Thyroid gland (tissue), 4 donors: Measurements from ENCODE around the gene DRAM1. TPM values are rescaled to one million over a fixed set of nuclear protein-coding genes. Genes with fewer than 3 reads are reported as not detected.

ENCODE experiments used
- DNase-seq, 2 donors: peaks; one replicate each; pipeline ENCODE4 v3.0.0-alpha.2; 2019
- H3K27ac ChIP-seq, 3 donors: fragments of 200-600 bp; sonication (generic); 1 replicate in 2 of 3; 2 replicates in 1 of 3; pipeline ENCODE4 v1.5.1; 2016 to 2019; ENCODE audit warnings: mild to moderate bottlenecking in 1 of 3, moderate library complexity in 1 of 3
- H3K27me3 ChIP-seq: fragments of 200-600 bp; sonication (generic); one replicate; pipeline ENCODE4 v1.5.1; 2019
- H3K36me3 ChIP-seq, 2 donors: fragments of 200-600 bp; sonication (generic); one replicate each; pipeline ENCODE4 v1.5.1; 2016 to 2019
- H3K4me1 ChIP-seq, 2 donors: fragments of 200-600 bp; sonication (generic); one replicate each; pipeline ENCODE4 v1.5.1; 2017 to 2019
- H3K4me3 ChIP-seq, 3 donors: fragments of 200-600 bp; sonication (generic); replicated peaks in 1 of 3; 1 replicate in 2 of 3; 2 replicates in 1 of 3; pipeline ENCODE4 v1.5.1; 2016; ENCODE audit warnings: mild to moderate bottlenecking in 1 of 3
- H3K9me3 ChIP-seq: fragments of 200-600 bp; sonication (generic); one replicate; pipeline ENCODE4 v1.5.1; 2017
- POLR2A ChIP-seq, 2 donors: fragments of 450-650 bp; IDR thresholded peaks; one replicate each; pipeline ENCODE4 v1.6.1; 2017; ENCODE audit warnings: antibody characterized with exemption in 2 of 2, mild to moderate bottlenecking in 2 of 2, moderate library complexity in 1 of 2
- WGBS, 2 donors: methylation state at CpG; one replicate each; pipeline ENCODE4 v1.1.5; 2017; 5-methylcytosine and 5-hydroxymethylcytosine counted together
- intact Hi-C: fragments of 100-400 bp; cut with DNase I; formaldehyde crosslinking; loops from one replicate; pipeline ENCODE4 v1.15.1; 2023
- total RNA-seq, 4 donors: library from RNA; depleted of rRNA; stranded (reverse); fragments of >200 nt; gene quantifications; one replicate each; pipeline ENCODE4 v1.2.3, GENCODE V29; 2016
- TF ChIP-seq, protein P1 (sequence below), 6 experiments: fragments of 200-600 bp in 3 of 6; fragments of 450-650 bp in 3 of 6; sonication (generic) in 3 of 6; IDR thresholded peaks; one replicate each; pipeline ENCODE4 v1.5.1; 2016 to 2019; ENCODE audit warnings: antibody characterized with exemption in 6 of 6, mild to moderate bottlenecking in 2 of 6, inconsistent platforms in 1 of 6, moderate library complexity in 1 of 6

Gene DRAM1
- total RNA-seq, 4 donors from 2014 or later, result 7.8 to 31.0 (median 14.1) TPM

DNA sequence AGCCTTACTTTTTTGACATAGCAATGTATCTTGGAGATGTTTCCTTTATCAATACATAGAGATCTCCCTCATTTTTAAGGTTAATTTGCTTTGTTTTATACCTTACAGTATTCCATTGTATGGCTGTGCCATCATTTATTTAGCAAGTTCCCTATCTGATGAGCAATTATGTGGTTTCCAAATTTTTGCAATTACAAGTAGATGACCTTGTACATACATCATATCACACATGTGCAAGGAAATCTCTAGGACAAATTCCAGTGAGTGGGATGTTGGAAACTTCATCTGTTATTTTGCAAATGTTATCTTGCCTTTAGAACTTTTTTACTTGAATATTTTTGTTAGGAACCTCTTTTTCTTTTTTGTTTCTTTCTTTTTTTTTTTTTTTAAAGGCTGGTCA is 49.7 kb downstream of the DRAM1 start:
- TF ChIP-seq, protein P1, sequence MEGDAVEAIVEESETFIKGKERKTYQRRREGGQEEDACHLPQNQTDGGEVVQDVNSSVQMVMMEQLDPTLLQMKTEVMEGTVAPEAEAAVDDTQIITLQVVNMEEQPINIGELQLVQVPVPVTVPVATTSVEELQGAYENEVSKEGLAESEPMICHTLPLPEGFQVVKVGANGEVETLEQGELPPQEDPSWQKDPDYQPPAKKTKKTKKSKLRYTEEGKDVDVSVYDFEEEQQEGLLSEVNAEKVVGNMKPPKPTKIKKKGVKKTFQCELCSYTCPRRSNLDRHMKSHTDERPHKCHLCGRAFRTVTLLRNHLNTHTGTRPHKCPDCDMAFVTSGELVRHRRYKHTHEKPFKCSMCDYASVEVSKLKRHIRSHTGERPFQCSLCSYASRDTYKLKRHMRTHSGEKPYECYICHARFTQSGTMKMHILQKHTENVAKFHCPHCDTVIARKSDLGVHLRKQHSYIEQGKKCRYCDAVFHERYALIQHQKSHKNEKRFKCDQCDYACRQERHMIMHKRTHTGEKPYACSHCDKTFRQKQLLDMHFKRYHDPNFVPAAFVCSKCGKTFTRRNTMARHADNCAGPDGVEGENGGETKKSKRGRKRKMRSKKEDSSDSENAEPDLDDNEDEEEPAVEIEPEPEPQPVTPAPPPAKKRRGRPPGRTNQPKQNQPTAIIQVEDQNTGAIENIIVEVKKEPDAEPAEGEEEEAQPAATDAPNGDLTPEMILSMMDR (IDR thresholded peaks at IDR 0.05), result no peak
- TF ChIP-seq POLR2A (IDR thresholded peaks at IDR 0.05), result no peak
- no peak for DNase-seq
- no peaks in the 10 kb centered on the region for H3K27me3 ChIP-seq
- no peaks in the 10 kb centered on the region for H3K36me3 ChIP-seq
- no peak overlapping the region for H3K27ac ChIP-seq
- no peaks in the 10 kb centered on the region for H3K9me3 ChIP-seq
- no peak overlapping the region for H3K4me3 ChIP-seq
- intact Hi-C loops, result no loop called here
- H3K4me1 ChIP-seq, result no peaks in the 10 kb centered on the region

DNA sequence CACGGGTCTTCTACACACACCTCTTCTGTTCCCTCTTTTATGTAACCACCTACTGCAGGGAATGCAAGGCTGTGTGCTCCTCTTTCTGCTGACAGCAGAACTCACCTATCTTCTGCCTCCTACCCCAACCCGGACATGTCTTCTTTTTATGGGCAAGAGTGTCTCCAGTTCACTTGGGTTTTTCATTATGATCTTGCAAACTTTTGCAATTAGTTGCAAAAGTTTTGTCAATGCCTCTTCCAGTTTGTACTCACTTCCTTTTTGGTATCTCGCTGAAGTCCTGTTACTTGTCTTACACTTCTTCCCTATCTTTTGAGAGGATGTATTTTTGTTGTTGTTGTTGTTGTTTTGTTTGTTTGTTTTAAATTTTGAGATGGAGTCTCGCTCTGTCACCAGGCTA is 50.6 kb downstream of the DRAM1 start:
- H3K4me1 ChIP-seq, result no peaks in the 10 kb centered on the region
- intact Hi-C loops, result no loop called here
- H3K9me3 ChIP-seq, result no peaks in the 10 kb centered on the region
- H3K27ac ChIP-seq, result peak overlapping the region in 1 of 3 donors; percentile 26
- H3K27me3 ChIP-seq, result no peaks in the 10 kb centered on the region
- no peaks in the 10 kb centered on the region for H3K36me3 ChIP-seq
- TF ChIP-seq, protein P1 (IDR thresholded peaks at IDR 0.05), result no peak
- TF ChIP-seq POLR2A (IDR thresholded peaks at IDR 0.05), result no peak
- WGBS, 2 donors, result 87 to 89% methylated on average over 4 of the region's 4 CpGs
- no peak for DNase-seq
- no peak overlapping the region for H3K4me3 ChIP-seq

DNA sequence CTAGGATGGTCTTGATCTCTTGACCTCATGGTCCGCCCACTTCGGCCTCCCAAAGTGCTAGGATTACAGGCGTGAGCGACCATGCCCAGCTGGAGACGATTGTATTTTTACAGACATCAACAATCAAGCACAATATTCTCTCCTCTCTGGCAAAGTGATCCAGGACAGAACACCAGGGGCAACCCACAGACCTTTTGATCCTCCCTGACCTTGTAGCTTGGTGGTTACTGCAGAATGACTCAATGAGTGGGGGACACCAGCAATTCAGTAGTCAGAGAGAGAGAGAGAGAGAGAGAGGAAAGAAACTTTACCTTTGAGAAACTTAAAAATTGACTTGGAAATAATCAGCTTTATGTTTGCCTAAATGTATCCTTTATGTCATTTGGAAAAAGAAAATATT is 51.2 kb downstream of the DRAM1 start:
- peak overlapping the region in 1 of 3 donors; percentile 26 for H3K27ac ChIP-seq
- no peaks in the 10 kb centered on the region for H3K27me3 ChIP-seq
- intact Hi-C loops, result no loop called here
- DNase-seq, result no peak
- TF ChIP-seq, protein P1 (IDR thresholded peaks at IDR 0.05), result no peak
- TF ChIP-seq POLR2A (IDR thresholded peaks at IDR 0.05), result no peak
- no peaks in the 10 kb centered on the region for H3K36me3 ChIP-seq
- no peaks in the 10 kb centered on the region for H3K9me3 ChIP-seq
- H3K4me1 ChIP-seq, result no peaks in the 10 kb centered on the region
- no peak overlapping the region for H3K4me3 ChIP-seq
- WGBS, 2 donors, result 72 to 77% methylated on average over 5 of the region's 5 CpGs

DNA sequence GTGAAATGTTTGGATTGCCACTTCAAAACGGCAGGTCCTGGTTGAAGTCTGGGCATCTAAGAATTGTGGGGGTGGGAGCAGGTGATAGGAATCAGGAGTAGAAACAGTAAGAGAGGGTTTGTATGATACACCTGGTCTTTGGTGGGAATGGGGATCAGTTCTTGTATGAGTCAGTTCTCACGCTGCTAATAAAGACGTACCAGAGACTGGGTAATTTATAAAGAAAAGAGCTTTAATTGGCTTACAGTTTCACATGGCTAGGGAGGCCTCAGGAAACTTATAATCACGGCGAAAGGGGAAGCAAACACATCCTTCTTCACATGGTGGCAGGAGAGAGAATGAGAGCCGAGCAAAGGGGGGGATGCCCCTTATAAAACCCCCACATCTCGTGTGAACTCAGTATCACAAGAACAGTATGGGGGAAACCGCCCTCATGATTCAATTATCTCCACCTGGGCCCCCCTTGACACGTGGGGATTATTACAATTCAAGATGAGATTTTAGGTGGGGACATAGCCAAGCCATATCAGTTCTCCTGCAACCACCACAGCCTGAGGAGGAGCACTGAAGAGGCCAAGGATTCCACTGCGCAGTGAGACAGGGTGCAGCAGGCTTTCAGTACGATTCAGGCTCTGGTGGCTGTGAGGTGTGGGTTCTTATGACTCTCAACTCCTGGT is 52.1 kb downstream of the DRAM1 start:
- Histone ChIP-seq H3K27ac (no peak overlapping the region), H3K36me3 (no peaks in the 10 kb centered on the region), H3K4me3 (no peak overlapping the region), H3K4me1 (no peaks in the 10 kb centered on the region), H3K27me3 (no peaks in the 10 kb centered on the region), H3K9me3 (no peaks in the 10 kb centered on the region)
- no peak for DNase-seq
- intact Hi-C loops, result no loop called here
- TF ChIP-seq POLR2A (IDR thresholded peaks at IDR 0.05), result no peak
- TF ChIP-seq, protein P1 (IDR thresholded peaks at IDR 0.05), result no peak
- 85% methylated on average over 11 of the region's 11 CpGs for WGBS, 2 donors

DNA sequence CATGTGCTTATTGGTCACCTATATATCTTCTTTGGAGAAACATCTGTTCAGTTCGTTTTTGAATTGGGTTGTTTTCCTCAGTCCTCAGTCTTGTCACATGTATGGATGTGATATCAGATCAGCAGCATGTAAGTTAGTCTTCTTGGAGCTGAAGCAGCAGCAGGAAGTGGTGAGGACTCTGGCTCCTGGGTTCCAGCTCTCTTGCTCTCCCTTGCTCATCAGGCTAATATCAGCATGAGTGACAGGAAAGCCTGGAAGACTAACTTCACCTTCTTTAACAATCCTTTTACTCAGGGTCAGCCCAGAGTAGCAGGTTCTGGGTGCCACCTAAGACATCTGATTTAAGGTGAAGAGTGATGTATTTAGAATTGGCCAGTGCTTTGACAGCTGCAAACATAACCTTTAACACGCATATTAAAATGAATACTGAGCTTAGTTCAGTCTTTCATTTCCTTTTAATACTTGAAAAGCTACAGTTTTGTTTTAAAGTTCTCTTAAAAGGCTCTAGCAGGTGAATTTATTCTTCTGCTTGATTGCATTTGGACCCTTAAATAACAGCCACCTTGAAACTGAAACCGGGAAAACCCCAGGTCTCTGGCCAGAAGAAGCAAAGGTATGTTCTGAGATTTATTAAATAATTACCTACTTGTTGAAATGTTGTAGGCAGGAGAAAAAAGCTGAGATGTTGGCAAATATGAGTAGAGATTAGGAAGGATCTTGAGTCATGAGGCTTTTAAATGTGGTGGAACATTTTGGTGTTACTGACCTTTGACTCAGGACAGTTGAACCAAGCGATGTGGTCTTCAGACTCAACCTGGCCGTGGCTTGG is 54.3 kb downstream of the DRAM1 start:
- Histone ChIP-seq H3K36me3 (no peaks in the 10 kb centered on the region), H3K9me3 (no peaks in the 10 kb centered on the region), H3K27ac (no peak overlapping the region), H3K4me1 (peaks cover 0 to 8% of the 10 kb centered on the region in 2 donors), H3K27me3 (no peaks in the 10 kb centered on the region), H3K4me3 (no peak overlapping the region)
- WGBS, 2 donors, result 74 to 77% methylated on average over 5 of the region's 5 CpGs
- no peak for DNase-seq
- intact Hi-C loops, result no loop called here
- TF ChIP-seq, protein P1 (IDR thresholded peaks at IDR 0.05), result no peak
- no peak for TF ChIP-seq POLR2A (IDR thresholded peaks at IDR 0.05)
